22Rv1 (cell line): ENCODE data around the gene CCNL2.
"Not testable (repeated sequence)": the region's sequence is repeated elsewhere in the genome, so short reads cannot be mapped to it uniquely, and the experiment has no call there.

Experiments used
- H3K27ac ChIP-seq: fragments of 450-650 bp; 2 replicates; pipeline ENCODE4 v1.5.1; 2017
- ZFX ChIP-seq: fragments of 450-650 bp; IDR thresholded peaks from 2 replicates; pipeline ENCODE4 v1.6.1; 2017; ENCODE audit warnings: antibody characterized with exemption, borderline replicate concordance
- TF ChIP-seq, protein P1 (sequence below): fragments of 450-650 bp; IDR thresholded peaks from 2 replicates; pipeline ENCODE4 v1.5.1; 2017; ENCODE audit warnings: mild to moderate bottlenecking

CCNL2 gene

DNA sequence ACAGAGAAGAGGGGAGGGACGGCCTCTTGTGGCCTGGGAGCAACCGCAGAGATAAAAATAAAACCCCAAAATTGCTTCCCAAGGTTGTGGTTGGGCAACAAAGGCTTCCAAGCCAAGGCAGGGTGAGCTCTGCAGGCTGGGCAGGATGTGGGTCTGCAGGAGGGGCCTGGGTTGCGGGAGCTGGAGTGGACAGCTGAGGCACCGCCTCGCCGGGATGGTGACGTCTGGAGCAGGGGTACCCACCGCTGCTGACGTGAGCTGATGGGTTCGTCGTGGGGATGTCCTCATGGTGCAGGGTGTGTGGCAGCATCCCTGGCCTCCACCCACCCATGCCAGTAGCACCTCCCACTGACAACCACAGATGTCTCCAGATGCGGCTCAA is 27.8 kb downstream of the CCNL2 start:
- TF ChIP-seq, protein P1, sequence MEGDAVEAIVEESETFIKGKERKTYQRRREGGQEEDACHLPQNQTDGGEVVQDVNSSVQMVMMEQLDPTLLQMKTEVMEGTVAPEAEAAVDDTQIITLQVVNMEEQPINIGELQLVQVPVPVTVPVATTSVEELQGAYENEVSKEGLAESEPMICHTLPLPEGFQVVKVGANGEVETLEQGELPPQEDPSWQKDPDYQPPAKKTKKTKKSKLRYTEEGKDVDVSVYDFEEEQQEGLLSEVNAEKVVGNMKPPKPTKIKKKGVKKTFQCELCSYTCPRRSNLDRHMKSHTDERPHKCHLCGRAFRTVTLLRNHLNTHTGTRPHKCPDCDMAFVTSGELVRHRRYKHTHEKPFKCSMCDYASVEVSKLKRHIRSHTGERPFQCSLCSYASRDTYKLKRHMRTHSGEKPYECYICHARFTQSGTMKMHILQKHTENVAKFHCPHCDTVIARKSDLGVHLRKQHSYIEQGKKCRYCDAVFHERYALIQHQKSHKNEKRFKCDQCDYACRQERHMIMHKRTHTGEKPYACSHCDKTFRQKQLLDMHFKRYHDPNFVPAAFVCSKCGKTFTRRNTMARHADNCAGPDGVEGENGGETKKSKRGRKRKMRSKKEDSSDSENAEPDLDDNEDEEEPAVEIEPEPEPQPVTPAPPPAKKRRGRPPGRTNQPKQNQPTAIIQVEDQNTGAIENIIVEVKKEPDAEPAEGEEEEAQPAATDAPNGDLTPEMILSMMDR = no peak
- TF ChIP-seq ZFX = no peak
- no peak overlapping the region for H3K27ac ChIP-seq

DNA sequence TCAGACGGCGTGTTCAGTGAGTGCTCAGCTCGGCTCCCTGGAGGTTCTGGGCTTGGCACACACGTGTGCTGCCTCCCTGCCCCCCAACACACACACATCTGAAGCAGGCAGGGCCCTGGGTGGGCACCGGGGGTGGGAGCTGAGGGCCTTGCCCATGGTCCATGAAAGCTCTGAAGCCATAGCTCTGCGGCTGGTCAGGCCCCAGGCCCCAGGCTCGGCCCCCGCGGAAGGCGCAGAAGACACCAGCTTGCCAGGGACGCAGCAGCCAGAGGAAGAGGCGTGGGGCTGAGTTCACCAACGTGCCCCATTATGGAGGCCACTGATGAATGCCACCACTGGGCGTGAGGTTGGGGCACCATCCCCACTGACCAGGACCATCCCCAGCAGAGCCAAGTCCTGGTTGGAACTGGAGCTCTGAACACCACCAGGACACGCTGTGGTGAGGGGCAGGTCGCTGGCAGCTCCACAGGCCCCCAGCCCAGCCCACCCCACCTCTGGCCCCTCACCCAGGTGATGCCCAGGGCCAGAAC is 28.3 kb downstream of the CCNL2 start:
- no peak overlapping the region for H3K27ac ChIP-seq
- TF ChIP-seq ZFX = no peak
- TF ChIP-seq, protein P1 = no peak

DNA sequence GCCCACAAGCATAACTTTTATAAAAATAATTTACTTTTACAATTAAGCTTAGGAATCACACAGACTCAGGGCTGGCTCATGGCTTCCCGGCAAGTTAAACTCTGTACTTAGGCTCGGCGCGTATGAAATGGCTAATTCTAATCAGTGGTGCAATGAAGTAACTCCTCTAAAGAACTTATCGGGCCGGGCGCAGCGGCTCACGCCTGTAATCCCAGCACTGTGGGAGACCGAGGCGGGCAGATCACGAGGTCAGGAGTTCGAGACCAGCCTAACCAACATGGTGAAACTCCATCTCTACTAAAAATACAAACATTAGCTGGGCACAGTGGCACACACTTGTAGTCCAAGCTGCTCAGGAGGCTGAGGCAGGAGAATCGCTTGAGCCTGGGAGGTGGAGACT is 29.0 kb downstream of the CCNL2 start:
- H3K27ac ChIP-seq = not testable (repeated sequence)

DNA sequence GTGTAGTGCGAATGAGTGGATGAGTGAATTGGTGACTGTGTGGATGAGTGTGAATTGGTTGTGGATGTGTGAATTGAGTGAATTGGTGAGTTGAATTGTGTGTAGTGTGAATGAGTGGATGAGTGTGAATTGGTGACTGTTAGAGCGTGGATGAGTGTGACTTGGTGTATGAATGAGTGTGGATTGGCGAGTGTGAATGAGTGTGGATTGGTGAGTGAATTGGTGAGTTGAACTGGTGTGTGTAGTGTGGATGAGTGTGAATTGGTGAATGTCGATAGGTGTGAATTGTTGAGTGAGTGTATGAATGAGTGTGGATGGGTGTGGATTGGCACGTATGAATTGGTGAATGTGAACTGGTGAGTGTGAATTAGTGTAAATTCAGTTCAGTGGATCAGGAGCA is 31.8 kb downstream of the CCNL2 start:
- TF ChIP-seq, protein P1 = no peak
- TF ChIP-seq ZFX = no peak
- H3K27ac ChIP-seq = no peak overlapping the region

DNA sequence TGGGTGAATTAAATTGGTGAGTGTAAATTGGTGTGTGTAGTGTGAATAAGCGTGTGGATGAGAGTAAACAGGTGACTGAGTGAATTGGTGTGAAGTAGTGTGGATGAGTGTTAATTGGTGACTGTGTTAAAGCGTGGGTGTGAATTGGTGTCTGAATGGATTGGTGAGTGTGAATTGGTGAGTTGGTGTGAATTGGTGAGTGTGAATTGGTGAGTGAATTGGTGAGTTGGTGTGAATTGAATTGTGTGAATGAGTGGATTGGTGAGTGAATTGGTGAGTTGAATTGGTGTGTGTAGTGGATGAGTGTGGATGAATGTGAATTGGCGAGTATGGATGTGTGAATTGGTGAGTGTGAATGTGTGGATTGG is 32.5 kb downstream of the CCNL2 start:
- TF ChIP-seq, protein P1 = no peak
- TF ChIP-seq ZFX = no peak
- no peak overlapping the region for H3K27ac ChIP-seq

DNA sequence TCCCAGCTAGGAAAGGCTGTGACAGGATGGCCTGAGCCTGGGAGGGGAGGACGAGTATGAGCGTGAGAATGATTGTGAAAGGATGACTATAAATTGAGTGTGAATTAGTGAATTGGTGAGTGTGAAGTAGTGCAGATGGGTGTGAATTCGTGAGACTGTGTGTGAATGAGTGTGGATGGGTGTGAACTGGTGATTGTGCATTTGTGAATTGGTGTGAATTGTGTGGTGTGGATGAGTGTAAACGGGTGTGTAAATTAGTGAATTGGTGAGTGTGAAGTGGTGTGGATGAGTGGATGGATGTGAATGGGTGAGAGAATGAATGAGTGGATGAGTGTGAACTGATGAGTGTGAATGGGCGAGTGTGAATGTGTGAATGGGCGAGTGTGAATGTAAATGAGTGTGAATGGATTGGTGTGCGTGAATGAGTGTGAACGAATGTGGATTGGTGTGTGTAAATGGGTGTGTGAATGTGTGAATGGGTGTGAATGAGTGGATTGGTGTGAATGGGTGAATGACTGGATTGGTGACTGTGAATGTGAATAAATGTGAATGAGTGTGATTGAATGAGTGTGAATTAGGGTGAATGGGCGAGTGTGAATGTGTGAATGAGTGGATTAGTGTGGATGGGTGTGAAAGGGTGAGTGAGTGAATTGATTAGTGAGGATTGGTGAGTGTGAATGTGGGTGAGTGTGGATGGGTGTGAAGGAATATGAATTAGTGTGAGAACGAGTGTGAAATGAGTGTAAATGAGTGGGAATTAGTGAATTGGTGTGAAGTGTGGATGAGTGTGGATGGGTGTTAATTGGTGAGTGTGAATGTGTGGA is 33.0 kb downstream of the CCNL2 start:
- no peak overlapping the region for H3K27ac ChIP-seq
- TF ChIP-seq, protein P1 = no peak
- TF ChIP-seq ZFX = no peak

DNA sequence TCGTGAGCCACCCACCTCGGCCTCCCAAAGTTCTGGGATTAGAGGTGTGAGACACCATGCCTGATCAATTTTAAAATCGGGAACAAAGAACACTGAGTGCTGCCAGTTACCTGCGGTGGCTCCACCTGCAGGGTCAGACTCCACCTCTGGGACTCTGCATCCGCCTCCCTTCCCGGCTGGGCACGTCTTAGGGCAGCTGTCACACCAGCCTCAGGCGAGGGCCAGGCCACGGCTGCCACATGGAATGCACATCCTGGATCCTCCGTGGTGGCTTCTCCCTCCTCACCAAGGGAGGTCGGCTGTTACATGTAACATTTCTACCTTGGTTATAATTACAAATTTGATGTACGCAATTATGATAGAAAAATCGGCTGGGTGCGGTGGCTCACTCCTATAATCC is 34.9 kb downstream of the CCNL2 start:
- H3K27ac ChIP-seq = peak overlapping the region; percentile 67
- TF ChIP-seq, protein P1 = peak; percentile 15; the same call in 1 of the 2 replicates
- no peak for TF ChIP-seq ZFX

DNA sequence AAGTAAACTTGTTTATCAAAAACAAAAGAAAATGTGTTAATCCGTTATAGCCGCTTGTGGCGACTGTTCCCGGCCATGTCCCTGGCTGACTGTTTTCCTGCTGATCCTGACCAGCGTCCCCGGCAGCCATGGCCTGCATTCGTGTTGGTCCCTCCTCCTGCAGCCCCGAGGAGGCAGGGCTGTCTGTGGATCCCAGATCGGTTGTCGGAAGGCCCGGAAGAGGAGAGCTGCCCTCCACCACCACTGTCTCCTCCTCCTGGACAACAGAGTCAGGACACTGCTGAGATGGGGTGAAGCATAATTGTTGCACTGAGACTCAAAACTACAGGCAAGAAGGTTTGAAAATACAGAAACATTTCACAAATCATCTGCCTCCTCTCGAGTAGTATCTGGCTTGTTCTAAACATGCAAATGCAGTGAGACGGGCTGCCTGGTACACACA is 37.1 kb downstream of the CCNL2 start:
- H3K27ac ChIP-seq = no peak overlapping the region
- TF ChIP-seq, protein P1 = no peak
- no peak for TF ChIP-seq ZFX
